ENCODE measurements around the gene GNB2. TPM values are rescaled to one million over a fixed set of nuclear protein-coding genes. Genes with fewer than 3 reads are reported as not detected.

The GNB2 gene
- total and polyA plus RNA-seq, 2 of the 8 experiments (the other 6 are each of a cell fraction or from before 2014, with no cell fraction given) = 157 to 260 TPM

DNA sequence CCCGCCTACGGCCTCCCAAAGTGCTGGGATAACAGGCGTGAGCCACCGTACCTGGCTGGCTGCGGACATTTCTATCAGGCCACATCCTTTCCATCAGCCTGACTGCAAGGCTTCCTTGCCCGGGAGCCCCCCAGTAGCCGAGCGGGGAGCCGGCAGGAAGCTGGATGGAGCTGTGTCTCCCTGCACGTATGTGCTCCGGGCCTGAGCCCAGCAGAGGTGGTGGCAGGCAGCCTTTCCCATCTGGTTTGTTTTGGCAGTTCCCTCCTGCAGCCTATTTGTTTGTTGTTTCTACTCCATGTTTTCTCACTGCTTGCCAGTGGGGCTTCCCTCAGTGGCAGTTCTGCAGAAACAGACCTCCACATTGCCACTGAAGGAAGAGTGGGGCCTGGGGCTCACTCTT lies 37.8 kb downstream of the GNB2 start:
- no peak overlapping the region for H3K9ac ChIP-seq (replicated peaks in 1 of 4; ENCODE audit: extremely low read depth in 1 of 4, low read depth in 3 of 4, low read length in 3 of 4)

More for the DNA sequence above, 37.8 kb downstream of the GNB2 start:
- no peak overlapping the region for H3K56ac ChIP-seq (replicated peaks; ENCODE audit: insufficient read length, low read depth, low read length)
- DNase-seq (ENCODE audit: low read depth in 1 of 2, low spot score in 2 of 2) (no peak), FAIRE-seq (no peak)
- peaks cover 0 to 12% of the 10 kb centered on the region in 2 experiments; a peak in 3 of 4 replicates for H3K79me2 ChIP-seq (ENCODE audit: control insufficient read depth in 1 of 2, insufficient read depth in 2 of 2, low read length in 2 of 2)
- peaks cover 7% of the 10 kb centered on the region; the same call in 1 of the 2 replicates for H3K23me2 ChIP-seq (ENCODE audit: low read depth, low read length)
- H3K23ac ChIP-seq (ENCODE audit: insufficient read length) = no peak overlapping the region
- H2AK5ac ChIP-seq (ENCODE audit: low read depth, low read length) = no peak overlapping the region
- no peak overlapping the region for H2BK120ac ChIP-seq (replicated peaks; ENCODE audit: low read depth, low read length)
- peaks cover 0 to 8% (median 2%) of the 10 kb centered on the region in 4 experiments; a peak in 3 of 7 replicates for H3K4me1 ChIP-seq (replicated peaks in 1 of 4; ENCODE audit: control insufficient read depth in 3 of 4, insufficient read depth in 4 of 4, low read length in 3 of 4)
- peak overlapping the region; percentile 68; the same call in 1 of the 2 replicates for H4K8ac ChIP-seq (ENCODE audit: extremely low read depth, insufficient read depth, low read length)
- no peak overlapping the region for H3K14ac ChIP-seq (ENCODE audit: insufficient read length)
- no peak overlapping the region for H3K4me2 ChIP-seq (ENCODE audit: insufficient read depth in 1 of 2, low read depth in 2 of 2, low read length in 2 of 2)
- H2BK20ac ChIP-seq (ENCODE audit: low read length) = no peak overlapping the region
- no peak overlapping the region for H2BK5ac ChIP-seq (ENCODE audit: low read depth, low read length)
- POLR2A ChIA-PET (ENCODE audit: partially characterized antibody) = interaction anchor here (0.6 to 1.3 kb wide), 4 partner anchors 27 to 164 kb away, joined by 3 to 4 read pairs (median 3); partner anchors contain the start of gene SRRT
- H3K18ac ChIP-seq (ENCODE audit: extremely low read depth, low read length) = no peak overlapping the region
- no peak overlapping the region for H2AFZ ChIP-seq (ENCODE audit: low read length)
- 96% methylated on average over 11 of the region's 11 CpGs; no CpG with 5 or more reads in 1 of the 2 experiments for WGBS, 2 experiments (ENCODE audit: extremely low coverage in 1 of 2, insufficient coverage in 1 of 2, insufficient read length in 1 of 2, insufficient replicate concordance in 2 of 2, low coverage in 1 of 2, low lambda C conversion rate in 2 of 2, missing lambda C conversion rate in 1 of 2)
- no peak for TF ChIP-seq JUND (IDR thresholded peaks at IDR 0.05; ENCODE audit: low read length)
- no peak for TF ChIP-seq POLR2A (IDR thresholded peaks at IDR 0.05; ENCODE audit: control extremely low read depth in 1 of 2, low read depth in 2 of 2, low read length in 2 of 2)
- no peak for TF ChIP-seq YY1 (IDR thresholded peaks at IDR 0.05; ENCODE audit: low read depth, low read length)
- no peak for TF ChIP-seq BACH1 (IDR thresholded peaks at IDR 0.05; ENCODE audit: low read length)
- no peak for TF ChIP-seq SP4 (IDR thresholded peaks at IDR 0.05; ENCODE audit: low read length)
- no peak for TF ChIP-seq GABPA (IDR thresholded peaks at IDR 0.05; ENCODE audit: borderline replicate concordance, insufficient read depth, low read length)
- TF ChIP-seq, protein P1, sequence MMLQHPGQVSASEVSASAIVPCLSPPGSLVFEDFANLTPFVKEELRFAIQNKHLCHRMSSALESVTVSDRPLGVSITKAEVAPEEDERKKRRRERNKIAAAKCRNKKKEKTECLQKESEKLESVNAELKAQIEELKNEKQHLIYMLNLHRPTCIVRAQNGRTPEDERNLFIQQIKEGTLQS (IDR thresholded peaks at IDR 0.05; ENCODE audit: insufficient read depth, low read depth, low read length) = no peak
- no peak for TF ChIP-seq HDAC6 (IDR thresholded peaks at IDR 0.05; ENCODE audit: low read depth, low read length)
- TF ChIP-seq TEAD4 (IDR thresholded peaks at IDR 0.05; ENCODE audit: low read depth, low read length) = no peak
- TF ChIP-seq SUZ12 (IDR thresholded peaks at IDR 0.05; ENCODE audit: low read length) = no peak
- no peak for TF ChIP-seq TAF1 (IDR thresholded peaks at IDR 0.05; ENCODE audit: low read depth, low read length)
- H2BK12ac ChIP-seq (ENCODE audit: low read depth, low read length) = no peak overlapping the region
- no peak overlapping the region for H3K4me3 ChIP-seq (ENCODE audit: extremely low read depth in 1 of 4, insufficient read depth in 2 of 4, low read depth in 3 of 4, low read length in 4 of 4)
- no peak overlapping the region for H2BK15ac ChIP-seq (ENCODE audit: low read length)
- peaks cover 3% of the 10 kb centered on the region for H3K79me1 ChIP-seq (ENCODE audit: low read depth, low read length)
- no peaks in the 10 kb centered on the region for H3K27me3 ChIP-seq (replicated peaks in 1 of 4; ENCODE audit: control insufficient read depth in 3 of 4, extremely low read depth in 1 of 4, insufficient read depth in 3 of 4, low read length in 3 of 4)
- peaks cover 2% of the 10 kb centered on the region in 2 experiments for H4K20me1 ChIP-seq (replicated peaks in 1 of 2; ENCODE audit: control insufficient read depth in 1 of 2, insufficient read depth in 2 of 2, low read length in 2 of 2)
- no peak overlapping the region for H3K27ac ChIP-seq (ENCODE audit: low read depth, low read length)
- H3K36me3 ChIP-seq (ENCODE audit: control insufficient read depth in 2 of 4, insufficient read depth in 4 of 4, low read length in 3 of 4) = peaks cover 0 to 6% (median 4%) of the 10 kb centered on the region in 4 experiments; a peak in 5 of 8 replicates
- CTCF ChIA-PET (ENCODE audit: partially characterized antibody) = interaction anchor here (0.6 to 16.9 kb wide), 8 partner anchors 10 to 266 kb away, joined by 3 to 254 read pairs (median 4); partner anchors contain the start of genes EPO and GIGYF1
- H4K5ac ChIP-seq (ENCODE audit: insufficient read length, low read depth, low read length) = no peak overlapping the region
- no peak overlapping the region for H3K4ac ChIP-seq (replicated peaks; ENCODE audit: insufficient read length, low read depth, low read length)
- no peak overlapping the region for H4K91ac ChIP-seq (replicated peaks; ENCODE audit: insufficient read length, low read length)
- no peaks in the 10 kb centered on the region for H3K9me3 ChIP-seq (ENCODE audit: insufficient read depth in 2 of 2, low read depth in 1 of 2, low read length in 1 of 2)
